ENCODE results near the gene GKN1.
"Not testable (repeated sequence)": the region's sequence is repeated elsewhere in the genome, so short reads cannot be mapped to it uniquely, and the experiment has no call there.

The GKN1 gene

GRCh38 chr2:68943581-68944568, 30.6 kb upstream of the GKN1 start:
- peaks cover 0 to 10% (median 4%) of the 10 kb centered on the region in 4 donors for H3K4me1 ChIP-seq
- peak; percentile 85 to 90 for TF ChIP-seq CTCF (IDR thresholded peaks at IDR 0.05)
- H3K27me3 ChIP-seq: no peaks in the 10 kb centered on the region
- peak; percentile 44 to 75 for DNase-seq
- peak overlapping the region; percentile 26 to 52 for H3K27ac ChIP-seq
- H3K4me3 ChIP-seq: no peak overlapping the region
- intact Hi-C loops (cut with DNase I; ENCODE audit: low total_unique reads): loop anchor here (5.0 kb wide), 1 partner anchor 363 kb away; no protein-coding TSS in a partner anchor
- peaks cover 0 to 4% (median 0%) of the 10 kb centered on the region in 3 donors for H3K9me3 ChIP-seq
- no peaks in the 10 kb centered on the region for H3K36me3 ChIP-seq

- Histone ChIP-seq H3K4me1 (peaks cover 0 to 10% (median 4%) of the 10 kb centered on the region in 4 donors), H3K27ac (no peak overlapping the region), H3K27me3 (no peaks in the 10 kb centered on the region), H3K36me3 (no peaks in the 10 kb centered on the region), H3K4me3 (no peak overlapping the region), H3K9me3 (no peaks in the 10 kb centered on the region)
- intact Hi-C loops (cut with DNase I; ENCODE audit: low total_unique reads): no loop called here
- no peak for DNase-seq
- no peak for TF ChIP-seq CTCF (IDR thresholded peaks at IDR 0.05)
Observed at GRCh38 chr2:68946117-68946516, 28.3 kb upstream of the GKN1 start.

- TF ChIP-seq CTCF (IDR thresholded peaks at IDR 0.05): no peak
- Histone ChIP-seq H3K36me3 (no peaks in the 10 kb centered on the region), H3K27ac (no peak overlapping the region), H3K27me3 (no peaks in the 10 kb centered on the region), H3K9me3 (no peaks in the 10 kb centered on the region), H3K4me3 (no peak overlapping the region), H3K4me1 (peaks cover 0 to 3% (median 1%) of the 10 kb centered on the region in 4 donors)
- DNase-seq: no peak
- intact Hi-C loops (cut with DNase I; ENCODE audit: low total_unique reads): no loop called here
Observed at GRCh38 chr2:68948710-68949109, 25.7 kb upstream of the GKN1 start.

GRCh38 chr2:68951899-68952298, 22.5 kb upstream of the GKN1 start:
- no peak for DNase-seq
- H3K4me1 ChIP-seq: no peaks in the 10 kb centered on the region
- no peaks in the 10 kb centered on the region for H3K9me3 ChIP-seq
- TF ChIP-seq CTCF (IDR thresholded peaks at IDR 0.05): no peak
- H3K27me3 ChIP-seq: no peaks in the 10 kb centered on the region
- H3K36me3 ChIP-seq: no peaks in the 10 kb centered on the region
- H3K27ac ChIP-seq: no peak overlapping the region
- no peak overlapping the region for H3K4me3 ChIP-seq
- intact Hi-C loops (cut with DNase I; ENCODE audit: low total_unique reads): no loop called here

- intact Hi-C loops (cut with DNase I; ENCODE audit: low total_unique reads): no loop called here
- Histone ChIP-seq H3K27ac (no peak within 1 kb of the TSS), H3K4me1 (no peaks in the 10 kb centered on the region), H3K36me3 (no peaks in the 10 kb centered on the region), H3K4me3 (no peak within 1 kb of the TSS), H3K9me3 (no peaks in the 10 kb centered on the region), H3K27me3 (no peaks in the 10 kb centered on the region)
- no peak for DNase-seq
- no peak for TF ChIP-seq CTCF (IDR thresholded peaks at IDR 0.05)
Observed at GRCh38 chr2:68952887-68953521, 21.4 kb upstream of the GKN1 start, which contains the start of gene GKN2. Gene GKN2 (minus strand): TSS chr2:68952893. CDS start chr2:68952861, 32 bp downstream.

GRCh38 chr2:68955432-68955831, 19.0 kb upstream of the GKN1 start:
- H3K9me3 ChIP-seq; DNase-seq; H3K36me3 ChIP-seq; H3K4me1 ChIP-seq; H3K4me3 ChIP-seq; H3K27ac ChIP-seq; H3K27me3 ChIP-seq; intact Hi-C loops (cut with DNase I; ENCODE audit: low total_unique reads): not testable (repeated sequence)
